PC-3 (cell line): Measurements from ENCODE around the gene ANKRD30B.
"Not testable (repeated sequence)": the region's sequence is repeated elsewhere in the genome, so short reads cannot be mapped to it uniquely, and the experiment has no call there.

Experiments used
- EZH2 ChIP-seq: fragments of 300-600 bp; sonication (generic); IDR thresholded peaks from one replicate; pipeline ENCODE4 v1.6.1; 2017; ENCODE audit warnings: antibody characterized with exemption, mild to moderate bottlenecking, low read length; ENCODE audit not compliant: unreplicated experiment
- EZH2phosphoT487 ChIP-seq: fragments of 300-600 bp; sonication (generic); IDR thresholded peaks from 2 replicates; pipeline ENCODE4 v1.6.1; 2018; ENCODE audit warnings: mild to moderate bottlenecking, antibody characterized with exemption, low read length, borderline replicate concordance
- TF ChIP-seq, protein P1 (sequence below): fragments of 300-600 bp; sonication (generic); conservative IDR thresholded peaks from 2 replicates; pipeline ENCODE4 v1.5.1; 2017; ENCODE audit warnings: antibody characterized with exemption, low read depth, mild to moderate bottlenecking, low read length

DNA sequence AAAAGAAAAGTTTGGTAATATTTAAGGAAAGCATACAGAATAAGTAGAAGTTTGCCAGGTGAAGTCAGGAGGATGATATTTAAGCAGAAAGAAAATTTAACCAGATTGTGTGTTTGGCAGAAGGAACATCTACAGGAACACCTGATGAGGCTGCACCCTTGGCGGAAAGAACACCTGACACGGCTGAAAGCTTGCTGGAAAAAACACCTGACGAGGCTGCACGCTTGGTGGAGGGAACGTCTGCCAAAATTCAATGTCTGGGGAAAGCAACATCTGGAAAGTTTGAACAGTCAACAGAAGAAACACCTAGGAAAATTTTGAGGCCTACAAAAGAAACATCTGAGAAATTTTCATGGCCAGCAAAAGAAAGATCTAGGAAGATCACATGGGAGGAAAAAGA is 15.6 kb downstream of the ANKRD30B start:
- TF ChIP-seq, protein P1, sequence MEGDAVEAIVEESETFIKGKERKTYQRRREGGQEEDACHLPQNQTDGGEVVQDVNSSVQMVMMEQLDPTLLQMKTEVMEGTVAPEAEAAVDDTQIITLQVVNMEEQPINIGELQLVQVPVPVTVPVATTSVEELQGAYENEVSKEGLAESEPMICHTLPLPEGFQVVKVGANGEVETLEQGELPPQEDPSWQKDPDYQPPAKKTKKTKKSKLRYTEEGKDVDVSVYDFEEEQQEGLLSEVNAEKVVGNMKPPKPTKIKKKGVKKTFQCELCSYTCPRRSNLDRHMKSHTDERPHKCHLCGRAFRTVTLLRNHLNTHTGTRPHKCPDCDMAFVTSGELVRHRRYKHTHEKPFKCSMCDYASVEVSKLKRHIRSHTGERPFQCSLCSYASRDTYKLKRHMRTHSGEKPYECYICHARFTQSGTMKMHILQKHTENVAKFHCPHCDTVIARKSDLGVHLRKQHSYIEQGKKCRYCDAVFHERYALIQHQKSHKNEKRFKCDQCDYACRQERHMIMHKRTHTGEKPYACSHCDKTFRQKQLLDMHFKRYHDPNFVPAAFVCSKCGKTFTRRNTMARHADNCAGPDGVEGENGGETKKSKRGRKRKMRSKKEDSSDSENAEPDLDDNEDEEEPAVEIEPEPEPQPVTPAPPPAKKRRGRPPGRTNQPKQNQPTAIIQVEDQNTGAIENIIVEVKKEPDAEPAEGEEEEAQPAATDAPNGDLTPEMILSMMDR, result not testable (repeated sequence)
- not testable (repeated sequence) for TF ChIP-seq EZH2, EZH2phosphoT487
